Measurements from ENCODE around the gene PKM. TPM values are rescaled to one million over a fixed set of nuclear protein-coding genes. Genes with fewer than 3 reads are reported as not detected.

Gene PKM
- total RNA-seq, 2 experiments from 2014 or later = 2,479 to 3,112 TPM

DNA sequence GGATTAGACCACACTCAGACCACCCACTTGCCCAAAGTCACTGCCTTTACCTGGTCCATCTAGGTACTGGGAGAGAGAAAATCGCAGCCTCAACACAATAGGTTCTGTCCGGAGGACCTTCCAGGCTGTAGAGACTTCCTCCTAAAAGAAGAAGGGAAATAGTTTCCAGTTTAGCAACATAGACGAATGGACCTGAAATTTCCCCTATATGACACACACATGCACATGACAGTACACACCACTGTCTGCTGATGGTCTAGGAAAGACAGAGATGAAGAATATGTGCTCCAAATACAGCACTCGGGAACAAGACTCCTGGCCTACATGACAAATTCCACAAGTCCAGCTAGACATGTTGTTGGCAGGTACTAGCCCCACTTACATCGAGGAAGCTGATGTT lies 34.0 kb upstream of the PKM start:
- POLR2A ChIA-PET = no interaction called here
- intact Hi-C loops (cut with DNase I, micrococcal nuclease) = no loop called here

GRCh38 chr15:72252663-72253299 lies 21.8 kb upstream of the PKM start:
- Mint-ChIP-seq H3K27ac (no peak overlapping the region), H3K4me3 (no peak overlapping the region), H3K4me1 (no peaks in the 10 kb centered on the region), H3K9me3 (ENCODE audit: low read depth) (no peaks in the 10 kb centered on the region), H3K27me3 (no peaks in the 10 kb centered on the region), H3K36me3 (ENCODE audit: low read depth) (peaks cover 49% of the 10 kb centered on the region)
- intact Hi-C loops (cut with DNase I, micrococcal nuclease) = no loop called here
- CTCF ChIA-PET = interaction anchor here (0.7 kb wide), 1 partner anchor 41 kb away, joined by 4 read pairs; no protein-coding TSS in a partner anchor
- POLR2A ChIA-PET = no interaction called here
- ATAC-seq (no peak), DNase-seq (no peak)

More for the DNA sequence above, 34.0 kb upstream of the PKM start:
- ATAC-seq (no peak), DNase-seq (no peak)
- no peak overlapping the region for H3K27ac Mint-ChIP-seq
- no peaks in the 10 kb centered on the region for H3K27me3 Mint-ChIP-seq
- H3K36me3 Mint-ChIP-seq (ENCODE audit: low read depth) = peaks cover 75% of the 10 kb centered on the region
- H3K4me1 Mint-ChIP-seq = peaks cover 45% of the 10 kb centered on the region
- CTCF ChIA-PET = interaction anchor here (0.5 to 3.9 kb wide), 3 partner anchors 9 to 1604 kb away, joined by 3 to 19 read pairs (median 6); no protein-coding TSS in a partner anchor
- no peaks in the 10 kb centered on the region for H3K9me3 Mint-ChIP-seq (ENCODE audit: low read depth)
- no peak overlapping the region for H3K4me3 Mint-ChIP-seq

DNA sequence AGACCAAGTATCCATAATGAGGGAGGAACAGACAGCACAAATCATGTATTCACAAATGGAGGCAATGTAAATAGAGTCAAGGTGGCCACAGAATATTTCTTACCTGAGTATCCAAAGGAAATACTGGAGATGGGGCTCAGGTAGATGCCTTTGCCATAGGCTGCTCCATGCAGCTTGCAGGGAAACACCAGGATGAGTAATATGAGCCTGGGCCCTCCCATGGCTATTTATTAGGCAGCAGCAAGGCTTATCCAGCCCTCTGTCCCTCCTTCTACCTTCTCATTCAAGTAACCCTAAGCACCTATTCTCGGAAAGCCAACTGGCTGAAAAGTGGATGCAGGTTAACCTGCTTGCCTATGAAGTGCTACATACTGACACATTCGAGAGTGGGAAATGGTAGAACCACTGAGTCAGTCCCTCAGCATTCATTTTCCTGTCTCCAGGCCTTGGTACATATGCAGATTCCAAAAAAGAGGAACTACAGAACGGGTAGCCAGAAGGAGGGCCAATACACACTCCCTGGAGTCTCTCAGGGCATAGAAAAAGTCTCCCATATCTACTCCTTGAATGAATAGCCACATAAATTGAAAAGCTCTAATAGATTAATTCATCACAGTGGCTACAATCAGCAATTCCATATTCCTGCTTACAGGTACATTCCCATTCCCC lies 18.3 kb upstream of the PKM start:
- Mint-ChIP-seq H3K4me1 (no peaks in the 10 kb centered on the region), H3K36me3 (ENCODE audit: low read depth) (peaks cover 41% of the 10 kb centered on the region), H3K9me3 (ENCODE audit: low read depth) (no peaks in the 10 kb centered on the region), H3K27me3 (no peaks in the 10 kb centered on the region), H3K4me3 (no peak overlapping the region), H3K27ac (no peak overlapping the region)
- intact Hi-C loops (cut with DNase I, micrococcal nuclease) = no loop called here
- ChIA-PET CTCF (no interaction called here), POLR2A (no interaction called here)
- ATAC-seq (no peak), DNase-seq (no peak)

DNA sequence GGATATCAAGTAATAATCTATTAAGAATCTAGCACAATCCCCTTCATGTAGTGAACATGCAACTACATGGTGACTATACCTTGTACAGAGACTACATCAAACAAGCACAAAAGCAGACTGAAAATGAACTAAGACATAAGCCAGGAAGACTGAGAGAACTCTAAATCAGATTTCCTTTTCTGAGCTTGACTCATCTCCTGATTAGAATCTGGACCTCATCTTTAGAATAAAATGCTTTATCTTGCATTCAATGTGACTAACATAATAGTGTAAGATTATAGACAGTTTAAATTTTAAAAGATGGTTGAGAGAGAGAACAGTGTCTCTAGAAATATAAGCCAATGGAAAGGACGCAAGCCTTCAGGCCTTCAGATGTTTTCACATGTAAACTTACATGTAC lies 17.5 kb upstream of the PKM start:
- Mint-ChIP-seq H3K27ac (no peak overlapping the region), H3K4me1 (no peaks in the 10 kb centered on the region)
- POLR2A ChIA-PET = no interaction called here

GRCh38 chr15:72242775-72243370 lies 11.9 kb upstream of the PKM start:
- Mint-ChIP-seq H3K4me1 (peaks cover 13% of the 10 kb centered on the region), H3K9me3 (ENCODE audit: low read depth) (no peaks in the 10 kb centered on the region), H3K36me3 (ENCODE audit: low read depth) (peaks cover 33% of the 10 kb centered on the region), H3K27ac (no peak overlapping the region), H3K4me3 (no peak overlapping the region), H3K27me3 (no peaks in the 10 kb centered on the region)
- DNase-seq (no peak), ATAC-seq (no peak)
- ChIA-PET POLR2A (interaction anchor here (0.7 kb wide), 1 partner anchor 14 kb away, joined by 3 read pairs; no protein-coding TSS in a partner anchor), CTCF (interaction anchor here (0.6 to 2.0 kb wide), 2 partner anchors 16 to 30 kb away, joined by 4 to 11 read pairs; no protein-coding TSS in a partner anchor)
- intact Hi-C loops (cut with DNase I, micrococcal nuclease) = no loop called here

More for the DNA sequence above, 17.5 kb upstream of the PKM start:
- Mint-ChIP-seq H3K27me3 (no peaks in the 10 kb centered on the region), H3K9me3 (ENCODE audit: low read depth) (no peaks in the 10 kb centered on the region), H3K36me3 (ENCODE audit: low read depth) (peaks cover 38% of the 10 kb centered on the region), H3K4me3 (no peak overlapping the region)
- no peak for ATAC-seq
- CTCF ChIA-PET = no interaction called here
- no peak for DNase-seq
- intact Hi-C loops (cut with DNase I, micrococcal nuclease) = no loop called here

DNA sequence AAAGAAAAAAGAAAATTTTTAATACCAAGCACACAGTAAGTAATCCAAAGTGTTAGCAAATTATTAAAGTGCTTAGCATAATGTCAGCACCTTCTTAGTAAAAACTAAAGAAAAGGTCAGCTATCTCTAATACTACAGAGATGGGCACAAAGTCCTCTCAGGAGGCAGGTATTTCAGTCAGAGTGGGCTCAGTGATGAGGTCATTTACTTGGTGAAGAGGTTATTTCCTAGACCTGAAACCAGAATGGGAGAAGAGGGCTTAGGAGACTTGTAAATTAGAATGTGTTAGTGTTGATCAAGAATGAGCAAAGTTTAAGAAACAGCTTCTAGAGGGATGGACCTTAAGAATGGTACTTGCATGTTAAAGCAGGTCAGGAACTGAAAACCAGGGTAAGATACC lies 8.7 kb upstream of the PKM start:
- no peaks in the 10 kb centered on the region for H3K9me3 Mint-ChIP-seq (ENCODE audit: low read depth)
- peaks cover 31% of the 10 kb centered on the region for H3K4me1 Mint-ChIP-seq
- H3K27me3 Mint-ChIP-seq = no peaks in the 10 kb centered on the region
- DNase-seq (no peak), ATAC-seq (no peak)
- POLR2A ChIA-PET = interaction anchor here (0.8 to 1.6 kb wide), 3 partner anchors 9 to 11 kb away, joined by 3 to 7 read pairs (median 6); partner anchors contain the start of gene PKM
- H3K4me3 Mint-ChIP-seq = no peak overlapping the region
- H3K36me3 Mint-ChIP-seq (ENCODE audit: low read depth) = peaks cover 25% of the 10 kb centered on the region
- peak overlapping the region; percentile 21 for H3K27ac Mint-ChIP-seq
- CTCF ChIA-PET = interaction anchor here (0.5 to 1.3 kb wide), 2 partner anchors 12 to 40 kb away, joined by 3 to 4 read pairs; no protein-coding TSS in a partner anchor
- intact Hi-C loops (cut with DNase I, micrococcal nuclease) = loop anchor here in 1 of 2 experiments (10.0 kb wide), 1 partner anchor 1755 kb away; the partner anchor contains the start of genes PML and STOML1

GRCh38 chr15:72238586-72238985 lies 7.6 kb upstream of the PKM start:
- Mint-ChIP-seq H3K4me1 (peaks cover 35% of the 10 kb centered on the region), H3K36me3 (ENCODE audit: low read depth) (peaks cover 20% of the 10 kb centered on the region), H3K27ac (no peak overlapping the region), H3K27me3 (no peaks in the 10 kb centered on the region), H3K4me3 (no peak overlapping the region), H3K9me3 (ENCODE audit: low read depth) (no peaks in the 10 kb centered on the region)
- ATAC-seq = no peak
- ChIA-PET CTCF (interaction anchor here (0.5 to 3.1 kb wide), 4 partner anchors 12 to 1754 kb away, joined by 3 to 19 read pairs (median 6); no protein-coding TSS in a partner anchor), POLR2A (interaction anchor here (0.7 to 2.7 kb wide), 3 partner anchors 9 to 125 kb away, joined by 3 to 27 read pairs (median 6); no protein-coding TSS in a partner anchor)
- no peak for DNase-seq
- intact Hi-C loops (cut with DNase I, micrococcal nuclease) = loop anchor here in 1 of 2 experiments (10.0 kb wide), 1 partner anchor 1756 kb away; the partner anchor contains the start of genes PML and STOML1

DNA sequence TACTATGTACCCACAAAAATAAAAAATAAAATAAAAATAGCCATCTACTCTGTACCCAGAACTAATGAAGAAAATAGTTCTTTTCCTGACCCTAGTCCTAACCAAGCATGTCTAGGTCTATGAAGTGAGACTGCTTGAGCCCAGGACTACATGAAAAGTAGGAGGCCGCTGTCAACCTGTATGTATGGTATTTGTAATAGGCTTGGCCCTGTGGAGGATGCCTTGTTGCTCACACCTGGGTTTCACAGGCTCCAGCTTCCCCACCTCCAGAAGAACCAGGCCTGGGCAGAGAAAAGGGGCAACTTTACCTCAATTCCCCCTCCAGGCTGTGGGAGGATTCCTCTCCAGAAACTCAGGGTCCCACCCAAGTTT lies 6.8 kb upstream of the PKM start:
- ATAC-seq (peak; percentile 30), DNase-seq (peak; percentile 17)
- intact Hi-C loops (cut with DNase I, micrococcal nuclease) = loop anchor here (1.0 to 10.0 kb wide), 4 partner anchors 10 to 1757 kb away; partner anchors contain the start of genes PML (in 1 of the 2) and STOML1 (in 1 of the 2)
- no peaks in the 10 kb centered on the region for H3K27me3 Mint-ChIP-seq
- peaks cover 38% of the 10 kb centered on the region for H3K4me1 Mint-ChIP-seq
- H3K36me3 Mint-ChIP-seq (ENCODE audit: low read depth) = peaks cover 18% of the 10 kb centered on the region
- POLR2A ChIA-PET = interaction anchor here (2.7 kb wide), 1 partner anchor 11 kb away, joined by 27 read pairs; no protein-coding TSS in a partner anchor
- CTCF ChIA-PET = interaction anchor here (1.8 to 3.1 kb wide), 2 partner anchors 11 to 14 kb away, joined by 7 to 19 read pairs; no protein-coding TSS in a partner anchor
- H3K4me3 Mint-ChIP-seq = peak overlapping the region; percentile 72
- H3K9me3 Mint-ChIP-seq (ENCODE audit: low read depth) = no peaks in the 10 kb centered on the region
- H3K27ac Mint-ChIP-seq = peak overlapping the region; percentile 94

DNA sequence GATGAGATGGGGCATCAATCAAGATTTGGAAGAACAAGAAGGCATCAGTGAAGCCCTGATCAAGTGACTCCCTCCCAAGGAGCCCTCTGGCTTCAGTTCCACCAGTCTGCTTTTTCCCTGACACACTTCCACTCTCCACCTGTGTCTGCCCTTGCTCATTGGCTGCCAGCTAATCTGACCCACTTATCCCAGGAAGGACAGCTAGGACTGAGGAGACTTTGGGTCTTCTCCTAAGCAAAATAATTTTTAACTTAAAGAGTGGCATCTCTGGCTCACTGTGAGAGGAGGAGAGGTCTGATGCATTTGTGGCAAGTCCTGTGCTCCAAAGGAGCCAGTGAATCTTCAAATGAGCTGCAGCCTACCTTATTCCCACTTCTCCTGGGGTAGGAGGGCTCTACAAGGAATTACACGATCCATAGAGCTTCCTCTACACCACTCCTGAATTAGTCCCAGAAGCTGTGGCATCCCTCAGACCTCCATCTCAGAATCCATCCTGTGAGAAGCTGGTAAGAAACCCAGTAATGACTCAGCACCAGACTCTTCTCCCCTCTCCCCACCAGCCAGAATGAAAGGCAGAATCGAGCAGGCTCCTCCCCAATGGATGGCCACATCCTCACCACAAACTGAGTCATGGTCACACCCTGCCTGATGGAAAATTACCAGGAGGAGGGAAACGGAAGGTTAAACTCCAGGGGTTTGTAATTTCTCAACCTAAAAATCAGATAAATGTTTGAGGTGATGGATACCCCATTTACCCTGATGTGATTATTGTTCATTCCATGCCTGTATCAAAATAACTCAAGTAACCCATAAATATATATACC lies 6.3 kb upstream of the PKM start:
- H3K27ac Mint-ChIP-seq = peak overlapping the region; percentile 94
- peak; percentile 97 for ATAC-seq
- peak; percentile 88 for DNase-seq
- H3K4me1 Mint-ChIP-seq = peaks cover 44% of the 10 kb centered on the region
- no peaks in the 10 kb centered on the region for H3K27me3 Mint-ChIP-seq
- ChIA-PET CTCF (interaction anchor here (1.0 to 3.1 kb wide), 3 partner anchors 11 to 36 kb away, joined by 3 to 19 read pairs (median 7); no protein-coding TSS in a partner anchor), POLR2A (interaction anchor here (2.7 kb wide), 1 partner anchor 10 kb away, joined by 27 read pairs; no protein-coding TSS in a partner anchor)
- H3K4me3 Mint-ChIP-seq = peak overlapping the region; percentile 72
- intact Hi-C loops (cut with DNase I, micrococcal nuclease) = loop anchor here (1.0 to 10.0 kb wide), 4 partner anchors 9 to 1758 kb away; partner anchors contain the start of genes PML (in 1 of the 2) and STOML1 (in 1 of the 2)
- peaks cover 14% of the 10 kb centered on the region for H3K36me3 Mint-ChIP-seq (ENCODE audit: low read depth)
- no peaks in the 10 kb centered on the region for H3K9me3 Mint-ChIP-seq (ENCODE audit: low read depth)

- no peak for DNase-seq
- peak overlapping the region; percentile 94 for H3K27ac Mint-ChIP-seq
- peak overlapping the region; percentile 72 for H3K4me3 Mint-ChIP-seq
- peaks cover 46% of the 10 kb centered on the region for H3K4me1 Mint-ChIP-seq
- H3K9me3 Mint-ChIP-seq (ENCODE audit: low read depth) = no peaks in the 10 kb centered on the region
- intact Hi-C loops (cut with DNase I, micrococcal nuclease) = loop anchor here (1.0 to 10.0 kb wide), 4 partner anchors 8 to 1758 kb away; partner anchors contain the start of genes PML (in 1 of the 2) and STOML1 (in 1 of the 2)
- peaks cover 10% of the 10 kb centered on the region for H3K36me3 Mint-ChIP-seq (ENCODE audit: low read depth)
- no peak for ATAC-seq
- no peaks in the 10 kb centered on the region for H3K27me3 Mint-ChIP-seq
- CTCF ChIA-PET = interaction anchor here (1.0 to 3.1 kb wide), 2 partner anchors 10 to 37 kb away, joined by 3 to 19 read pairs; no protein-coding TSS in a partner anchor
- POLR2A ChIA-PET = interaction anchor here (0.6 to 2.7 kb wide), 2 partner anchors 9 to 13 kb away, joined by 4 to 27 read pairs; no protein-coding TSS in a partner anchor
These were observed 5.5 kb upstream of the PKM start for GRCh38 chr15:72236381-72237003.

All from activated CD4-positive, alpha-beta T cell treated with anti-CD3 and anti-CD28 coated beads for 36 hours (primary cell).